Uterus (tissue), 4 donors: ENCODE measurements around the gene SLC39A7. TPM values are rescaled to one million over a fixed set of nuclear protein-coding genes. Genes with fewer than 3 reads are reported as not detected.

Source experiments
- DNase-seq, 2 donors: peaks; one replicate each; pipeline ENCODE4 v3.0.0-alpha.2; 2019 to 2020
- H3K27ac ChIP-seq, 2 donors: fragments of 200-600 bp; sonication (generic); 1 replicate in 1 of 2; 2 replicates in 1 of 2; pipeline ENCODE4 v1.5.1; 2016 to 2018
- H3K27me3 ChIP-seq, 2 donors: fragments of 200-600 bp; sonication (generic); one replicate each; pipeline ENCODE4 v1.5.1; 2018 to 2019; ENCODE audit warnings: control low read depth in 1 of 2
- H3K36me3 ChIP-seq, 2 donors: fragments of 200-600 bp; sonication (generic); one replicate each; pipeline ENCODE4 v1.5.1; 2019; ENCODE audit warnings: control low read depth in 1 of 2
- H3K4me1 ChIP-seq, 2 donors: fragments of 200-600 bp; sonication (generic); one replicate each; pipeline ENCODE4 v1.5.1; 2018 to 2019; ENCODE audit warnings: control low read depth in 1 of 2
- H3K4me3 ChIP-seq, 2 donors: fragments of 200-600 bp; sonication (generic); 1 replicate in 1 of 2; 2 replicates in 1 of 2; pipeline ENCODE4 v1.5.1; 2018 to 2019; ENCODE audit warnings: mild to moderate bottlenecking in 1 of 2
- H3K9me3 ChIP-seq, 2 donors: fragments of 200-600 bp; sonication (generic); one replicate each; pipeline ENCODE4 v1.5.1; 2019; ENCODE audit warnings: control low read depth in 1 of 2
- CTCF ChIP-seq, 4 experiments: fragments of 200-600 bp in 2 of 4; fragments of 450-650 bp in 2 of 4; sonication (generic) in 2 of 4; IDR thresholded peaks; one replicate each; pipeline ENCODE4 v1.5.1; 2016 to 2019; ENCODE audit warnings: antibody characterized with exemption in 4 of 4, mild to moderate bottlenecking in 2 of 4, moderate library complexity in 1 of 4
- POLR2A ChIP-seq, 2 donors: fragments of 450-650 bp; IDR thresholded peaks; one replicate each; pipeline ENCODE4 v1.6.1; 2016; ENCODE audit warnings: antibody characterized with exemption in 2 of 2, mild to moderate bottlenecking in 1 of 2, moderate library complexity in 1 of 2
- intact Hi-C: fragments of 100-400 bp; cut with DNase I; formaldehyde crosslinking; loops from one replicate; pipeline ENCODE4 v1.15.1; 2023; ENCODE audit warnings: low total_unique reads
- total RNA-seq, 4 donors: library from RNA; depleted of rRNA in 3 of 4; stranded (reverse); fragments of >200 nt in 3 of 4; gene quantifications; one replicate each; pipeline versions ENCODE4 v1.1.0 to v1.2.4, GENCODE V29; 2014 to 2023
- donor health status: DM: yes; HTN: yes; CAD: no.

Gene SLC39A7
- total RNA-seq, 4 donors from 2014 or later = 53.8 to 87.8 (median 57.5) TPM

GRCh38 chr6:33173535-33174180 is 27.0 kb upstream of the SLC39A7 start:
- intact Hi-C loops = no loop called here
- Histone ChIP-seq H3K4me1 (no peaks in the 10 kb centered on the region), H3K36me3 (no peaks in the 10 kb centered on the region), H3K27ac (no peak overlapping the region), H3K27me3 (no peaks in the 10 kb centered on the region), H3K9me3 (no peaks in the 10 kb centered on the region), H3K4me3 (no peak overlapping the region)
- DNase-seq = no peak
- no peak for TF ChIP-seq CTCF (IDR thresholded peaks at IDR 0.05)
- no peak for TF ChIP-seq POLR2A (IDR thresholded peaks at IDR 0.05)

GRCh38 chr6:33174784-33175183 is 25.9 kb upstream of the SLC39A7 start:
- no peaks in the 10 kb centered on the region for H3K9me3 ChIP-seq
- no peak for TF ChIP-seq POLR2A (IDR thresholded peaks at IDR 0.05)
- TF ChIP-seq CTCF (IDR thresholded peaks at IDR 0.05) = no peak
- H3K4me1 ChIP-seq = no peaks in the 10 kb centered on the region
- no peak overlapping the region for H3K4me3 ChIP-seq
- no peak for DNase-seq
- no peak overlapping the region for H3K27ac ChIP-seq
- H3K27me3 ChIP-seq = no peaks in the 10 kb centered on the region
- H3K36me3 ChIP-seq = no peaks in the 10 kb centered on the region
- intact Hi-C loops = no loop called here

- Histone ChIP-seq H3K4me3 (no peak overlapping the region), H3K27me3 (no peaks in the 10 kb centered on the region), H3K4me1 (no peaks in the 10 kb centered on the region), H3K27ac (no peak overlapping the region), H3K9me3 (no peaks in the 10 kb centered on the region), H3K36me3 (no peaks in the 10 kb centered on the region)
- TF ChIP-seq POLR2A (IDR thresholded peaks at IDR 0.05) (no peak), CTCF (IDR thresholded peaks at IDR 0.05) (no peak)
- no peak for DNase-seq
- intact Hi-C loops = no loop called here
These were observed 25.1 kb upstream of the SLC39A7 start for GRCh38 chr6:33175436-33176069.

GRCh38 chr6:33176906-33177305 is 23.8 kb upstream of the SLC39A7 start:
- Histone ChIP-seq H3K27ac (no peak overlapping the region), H3K4me1 (no peaks in the 10 kb centered on the region), H3K36me3 (no peaks in the 10 kb centered on the region), H3K4me3 (no peak overlapping the region), H3K9me3 (no peaks in the 10 kb centered on the region), H3K27me3 (no peaks in the 10 kb centered on the region)
- intact Hi-C loops = no loop called here
- no peak for DNase-seq
- TF ChIP-seq CTCF (IDR thresholded peaks at IDR 0.05) = no peak
- TF ChIP-seq POLR2A (IDR thresholded peaks at IDR 0.05) = no peak

- no peak overlapping the region for H3K27ac ChIP-seq
- intact Hi-C loops = no loop called here
- no peaks in the 10 kb centered on the region for H3K36me3 ChIP-seq
- H3K4me3 ChIP-seq = no peak overlapping the region
- no peak for TF ChIP-seq POLR2A (IDR thresholded peaks at IDR 0.05)
- TF ChIP-seq CTCF (IDR thresholded peaks at IDR 0.05) = no peak
- no peaks in the 10 kb centered on the region for H3K4me1 ChIP-seq
- no peaks in the 10 kb centered on the region for H3K9me3 ChIP-seq
- no peak for DNase-seq
- H3K27me3 ChIP-seq = no peaks in the 10 kb centered on the region
These were observed 22.9 kb upstream of the SLC39A7 start for GRCh38 chr6:33177552-33178446.
